AG10803 (cell line): Measurements from ENCODE around the gene HOMER3.

Experiments used
- DNase-seq: peaks from one replicate; pipeline ENCODE4 v3.0.0; 2010; ENCODE audit warnings: low read depth
- H3K4me3 ChIP-seq: 2 replicates; pipeline ENCODE4 v1.5.1; 2011; ENCODE audit warnings: mild to moderate bottlenecking, low read length, control low read depth
- TF ChIP-seq, protein P1 (sequence below): conservative IDR thresholded peaks from 2 replicates; pipeline ENCODE4 v1.5.1; 2011; ENCODE audit warnings: mild to moderate bottlenecking, low read length, control low read depth, inconsistent platforms

HOMER3 gene

DNA sequence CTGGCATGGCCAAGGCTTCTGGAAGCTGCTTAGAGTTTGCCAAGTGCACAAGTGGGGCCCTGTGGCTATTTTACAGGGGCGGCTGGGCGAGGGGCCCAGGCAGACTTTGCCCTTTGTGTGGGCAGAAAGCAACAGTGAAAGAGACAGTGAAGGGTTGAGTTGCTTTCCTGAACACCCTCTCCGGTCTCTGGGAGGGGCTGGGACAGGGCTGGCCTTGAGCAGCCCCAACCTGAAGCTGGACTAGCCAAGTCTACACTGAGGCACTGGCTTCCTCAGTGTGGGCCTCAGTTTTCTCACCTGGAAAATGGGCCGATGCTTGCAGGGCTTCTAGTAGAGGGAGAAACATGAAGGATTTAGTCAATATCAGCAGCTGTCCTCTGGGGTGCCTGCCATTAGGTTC, 2.4 kb upstream of the HOMER3 start:
- TF ChIP-seq, protein P1, sequence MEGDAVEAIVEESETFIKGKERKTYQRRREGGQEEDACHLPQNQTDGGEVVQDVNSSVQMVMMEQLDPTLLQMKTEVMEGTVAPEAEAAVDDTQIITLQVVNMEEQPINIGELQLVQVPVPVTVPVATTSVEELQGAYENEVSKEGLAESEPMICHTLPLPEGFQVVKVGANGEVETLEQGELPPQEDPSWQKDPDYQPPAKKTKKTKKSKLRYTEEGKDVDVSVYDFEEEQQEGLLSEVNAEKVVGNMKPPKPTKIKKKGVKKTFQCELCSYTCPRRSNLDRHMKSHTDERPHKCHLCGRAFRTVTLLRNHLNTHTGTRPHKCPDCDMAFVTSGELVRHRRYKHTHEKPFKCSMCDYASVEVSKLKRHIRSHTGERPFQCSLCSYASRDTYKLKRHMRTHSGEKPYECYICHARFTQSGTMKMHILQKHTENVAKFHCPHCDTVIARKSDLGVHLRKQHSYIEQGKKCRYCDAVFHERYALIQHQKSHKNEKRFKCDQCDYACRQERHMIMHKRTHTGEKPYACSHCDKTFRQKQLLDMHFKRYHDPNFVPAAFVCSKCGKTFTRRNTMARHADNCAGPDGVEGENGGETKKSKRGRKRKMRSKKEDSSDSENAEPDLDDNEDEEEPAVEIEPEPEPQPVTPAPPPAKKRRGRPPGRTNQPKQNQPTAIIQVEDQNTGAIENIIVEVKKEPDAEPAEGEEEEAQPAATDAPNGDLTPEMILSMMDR, result no peak
- no peak overlapping the region for H3K4me3 ChIP-seq
- DNase-seq, result no peak

DNA sequence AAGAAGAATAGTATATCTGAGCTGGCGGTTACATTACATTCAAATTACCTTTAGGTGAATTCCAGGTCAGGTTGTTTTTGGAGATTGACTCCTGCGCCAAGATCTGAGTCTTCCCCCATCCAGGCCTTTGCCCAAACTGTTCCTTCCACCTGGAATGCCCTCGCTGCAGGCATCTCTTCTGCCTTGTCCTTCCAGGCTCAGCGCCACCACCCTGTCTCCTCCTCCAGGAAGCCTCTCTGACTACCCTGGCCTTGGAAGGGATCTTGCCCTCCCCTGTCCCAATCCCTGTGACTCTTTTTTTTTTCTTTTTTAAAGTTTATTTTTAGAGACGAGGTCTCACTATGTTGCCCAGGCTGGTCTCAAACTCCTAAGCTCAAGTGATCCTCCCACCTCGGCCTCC, 1.7 kb upstream of the HOMER3 start:
- TF ChIP-seq, protein P1, result no peak
- H3K4me3 ChIP-seq, result no peak overlapping the region
- no peak for DNase-seq

DNA sequence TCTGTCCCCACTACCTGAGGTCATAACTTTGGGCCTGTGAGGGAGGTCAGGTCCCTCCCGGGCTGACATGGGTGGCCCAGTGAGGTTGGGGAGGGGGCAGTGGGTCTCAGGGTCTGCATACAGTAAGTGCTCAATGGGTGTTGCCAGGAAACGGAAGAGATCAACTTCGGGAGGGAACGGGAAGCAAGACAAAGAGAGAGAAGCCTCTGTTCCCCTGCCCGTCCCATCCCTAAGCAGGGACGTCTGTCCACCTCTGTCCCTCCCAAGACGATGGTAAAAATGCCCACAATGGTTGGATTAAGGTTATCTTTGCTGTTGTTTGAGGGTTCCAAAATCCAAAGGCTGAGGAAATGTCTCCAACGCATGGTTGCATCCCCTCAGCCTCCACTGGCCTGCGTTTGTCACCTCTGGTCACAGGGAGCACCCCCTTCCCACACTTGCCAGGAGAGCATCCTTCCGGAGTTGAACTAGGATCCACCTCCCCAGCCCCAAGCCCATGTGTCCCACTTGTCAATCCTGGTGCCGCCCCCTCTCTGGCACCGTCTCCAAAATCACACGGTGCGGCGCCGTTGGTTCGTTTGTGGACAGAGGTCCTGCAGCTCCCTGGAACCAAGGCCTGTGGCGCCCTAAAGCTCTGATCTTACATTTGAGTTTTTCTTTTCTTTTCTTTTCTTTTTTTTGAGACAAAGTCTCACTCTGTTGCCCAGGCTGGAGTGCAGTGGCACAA, 774 bp upstream of the HOMER3 start:
- TF ChIP-seq, protein P1, result no peak
- H3K4me3 ChIP-seq, result peak overlapping the region; percentile 57
- DNase-seq, result no peak

DNA sequence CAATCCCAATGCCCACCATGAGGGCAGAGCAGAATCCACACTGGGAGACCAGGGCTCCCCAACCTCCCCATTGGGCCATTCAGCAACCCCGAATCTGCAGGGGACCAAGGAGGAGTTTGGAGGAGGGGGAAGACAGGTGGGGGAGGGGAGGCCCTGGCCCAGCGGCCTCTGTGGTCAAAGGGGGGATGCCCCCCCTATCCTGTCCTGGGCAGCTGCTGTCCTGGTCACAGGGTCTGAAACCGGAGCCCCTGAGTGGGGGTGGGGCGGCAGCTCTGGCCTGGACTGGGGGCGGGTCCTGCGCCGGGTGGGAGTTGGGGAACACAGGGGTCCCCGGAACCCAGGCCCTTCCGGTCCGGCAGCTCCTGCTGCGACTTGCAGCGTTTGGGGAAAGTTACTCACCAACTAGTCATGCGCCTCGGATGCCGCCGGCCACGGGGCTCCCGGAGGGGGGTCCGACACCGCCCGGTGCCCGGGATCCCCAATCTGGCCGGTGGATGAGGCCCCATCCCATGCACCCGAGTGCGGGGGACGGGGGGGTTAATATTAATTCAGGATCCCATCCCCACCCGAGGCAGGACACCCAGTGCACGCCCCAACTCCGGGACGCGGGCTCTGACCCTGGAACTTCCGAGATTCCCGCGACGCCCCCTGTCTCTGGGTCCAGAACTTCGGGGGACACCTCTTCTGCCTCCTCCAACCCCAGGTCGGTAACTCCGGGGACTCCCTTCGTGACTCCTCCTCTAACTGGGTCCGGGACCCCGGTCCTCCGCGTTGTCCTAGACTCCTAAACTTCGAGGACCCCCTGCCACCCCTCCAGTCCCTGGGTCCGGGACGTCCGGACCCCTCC, 872 bp downstream of the HOMER3 start:
- TF ChIP-seq, protein P1, result no peak
- H3K4me3 ChIP-seq, result peak overlapping the region; percentile 82
- DNase-seq, result peak; percentile 44

DNA sequence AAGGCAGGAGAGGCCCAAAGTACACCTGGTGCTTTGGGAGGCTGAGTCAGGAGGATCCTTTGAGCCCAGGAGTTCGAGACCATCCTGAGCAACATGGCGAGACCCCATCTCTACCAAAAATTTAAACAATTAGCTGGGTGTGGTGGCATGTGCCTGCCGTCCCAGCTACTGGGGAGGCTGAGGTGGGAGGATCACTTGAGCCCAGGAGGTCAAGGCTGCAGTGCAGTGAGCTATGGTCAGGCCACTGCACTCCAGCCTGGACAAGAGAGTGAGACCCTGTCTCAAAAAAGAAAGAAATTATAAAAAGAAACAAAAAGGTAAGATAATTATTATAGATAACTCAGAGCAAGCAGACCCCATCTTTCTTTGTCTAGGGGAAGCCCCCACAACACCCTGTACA, 1.9 kb downstream of the HOMER3 start:
- DNase-seq, result no peak
- peak overlapping the region; percentile 82 for H3K4me3 ChIP-seq
- TF ChIP-seq, protein P1, result no peak; the same call in 1 of the 2 replicates

DNA sequence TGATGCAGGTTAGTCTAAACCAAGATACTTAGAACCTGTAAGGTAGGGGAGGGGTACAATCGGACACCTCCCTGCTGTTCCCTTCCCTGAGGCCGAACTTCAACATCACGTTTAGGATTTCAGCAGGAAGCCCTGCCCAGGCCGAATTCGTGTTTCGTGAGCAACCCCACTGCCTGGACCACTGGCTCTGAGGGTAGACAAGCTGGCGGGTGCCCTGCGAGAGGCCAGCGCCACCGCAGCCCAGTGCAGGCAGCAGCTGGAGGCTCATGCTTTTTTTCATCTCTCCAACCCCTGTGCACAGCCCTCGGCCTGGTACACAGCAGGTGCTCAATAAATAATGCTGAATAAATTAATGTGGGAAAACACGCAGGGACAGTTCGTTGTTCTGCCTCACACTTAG, 7.7 kb downstream of the HOMER3 start:
- no peak for DNase-seq
- TF ChIP-seq, protein P1, result no peak
- no peak overlapping the region for H3K4me3 ChIP-seq
